GM21390 (cell line): ENCODE data around the gene UPK2.
A peak's percentile ranks its signal among the peaks of the same experiment; 100 is the strongest.
"Not testable (repeated sequence)": the region's sequence is repeated elsewhere in the genome, so short reads cannot be mapped to it uniquely, and the experiment has no call there.

ENCODE experiments used
- ATAC-seq: cut with Tn5 transposase; IDR thresholded peaks from one replicate; pipeline ENCODE4 v1.9.1; 2021; ENCODE audit not compliant: unreplicated experiment

Gene UPK2

DNA sequence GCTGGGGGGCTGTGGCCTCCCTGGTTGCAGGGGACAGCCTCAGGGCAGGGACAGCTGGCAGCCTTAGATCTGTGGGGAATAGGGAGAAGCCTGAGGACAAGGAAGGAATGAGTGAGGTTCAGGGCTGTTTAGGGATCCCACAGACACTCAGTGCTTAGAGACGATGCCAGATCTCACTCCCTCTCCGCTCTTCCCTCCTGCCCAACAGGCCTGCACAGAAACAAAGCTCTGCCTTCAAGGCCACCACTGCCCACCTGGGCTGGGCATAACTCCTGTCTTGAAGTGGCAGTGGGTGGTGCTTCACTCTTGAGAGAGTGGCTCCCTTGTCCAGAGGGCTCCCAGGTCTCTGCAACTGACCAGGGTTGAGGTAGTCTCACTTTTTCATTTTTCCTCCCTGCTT is 28.7 kb downstream of the UPK2 start:
- ATAC-seq = no peak

GRCh38 chr11:118988280-118988679 is 32.2 kb downstream of the UPK2 start:
- ATAC-seq = no peak

GRCh38 chr11:118991486-118992038 is 35.5 kb downstream of the UPK2 start:
- ATAC-seq = not testable (repeated sequence)

DNA sequence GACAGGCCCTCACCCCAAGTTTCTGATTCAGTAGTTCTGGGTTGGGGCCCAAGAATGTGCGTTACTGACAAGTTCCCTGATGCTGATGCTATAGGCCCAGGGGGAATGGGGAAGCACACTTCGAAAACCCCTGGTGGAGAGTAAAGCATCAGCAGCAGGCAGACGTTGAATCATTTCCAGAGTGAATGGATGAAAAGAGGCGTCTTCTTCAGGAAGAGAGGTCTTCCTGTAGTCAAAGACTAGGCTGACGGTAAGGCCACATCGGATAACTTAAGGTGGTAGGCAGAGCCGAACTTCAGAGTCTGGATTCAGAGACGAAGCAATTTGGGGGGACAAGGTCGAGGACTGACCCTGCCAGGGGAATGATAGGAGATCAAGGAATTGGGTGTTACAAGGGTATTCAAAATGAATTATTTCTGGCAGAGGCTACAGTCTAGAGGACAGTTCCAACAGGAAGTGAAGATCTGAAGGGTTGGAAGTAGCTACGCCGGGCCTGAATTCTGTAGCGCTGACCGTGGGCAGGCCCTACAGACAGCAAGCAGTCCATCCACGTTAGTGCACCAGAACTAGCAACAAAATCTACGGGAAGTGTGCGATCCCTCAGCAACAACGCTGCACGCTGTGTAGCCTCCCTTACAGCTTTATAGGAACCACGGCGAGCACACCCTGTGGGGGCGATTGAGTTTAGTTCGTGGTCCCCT is 41.0 kb downstream of the UPK2 start:
- peak; percentile 27 for ATAC-seq

DNA sequence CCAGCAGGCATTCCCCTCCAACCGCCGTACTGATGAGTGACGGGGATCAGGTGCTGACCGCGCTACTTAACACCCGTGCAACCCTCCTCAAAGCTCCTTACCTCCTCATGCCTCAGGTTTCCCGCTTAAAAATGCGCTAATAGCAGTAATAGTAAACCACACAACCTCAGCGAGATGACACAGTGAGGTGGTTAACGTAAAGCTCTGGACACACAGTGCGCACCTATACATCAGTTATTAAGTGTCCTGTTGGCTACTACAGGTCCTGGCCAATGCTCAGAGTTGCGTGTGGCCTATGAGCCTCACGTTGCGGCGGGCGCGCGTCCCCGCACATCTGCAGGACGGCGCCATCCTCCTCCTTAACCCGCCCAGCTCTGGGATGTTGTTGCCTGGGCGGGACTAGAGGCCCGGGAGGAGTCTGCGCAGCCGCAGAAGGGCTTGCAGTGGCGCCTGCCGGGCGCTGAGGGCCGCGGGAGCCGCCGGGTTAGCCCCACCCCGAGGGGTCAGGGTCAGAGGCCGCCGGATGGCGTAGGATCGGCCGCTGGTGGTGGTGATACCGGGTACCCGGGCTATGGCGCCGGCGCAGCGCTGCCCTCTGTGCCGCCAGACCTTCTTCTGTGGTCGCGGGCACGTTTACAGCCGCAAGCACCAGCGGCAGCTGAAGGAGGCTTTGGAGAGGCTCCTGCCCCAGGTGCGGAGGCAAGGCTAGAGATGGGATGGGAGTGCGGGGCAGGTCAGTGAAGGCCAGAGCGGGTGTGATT is 41.7 kb downstream of the UPK2 start, which contains the start of gene CENATAC:
TSS of gene CENATAC (plus strand) at position 512 of the 761 bp plus-strand sequence. CDS start at position 572, 60 bp downstream.
- peak; percentile 90 for ATAC-seq

GRCh38 chr11:118998388-118998717 is 42.3 kb downstream of the UPK2 start:
- ATAC-seq = peak; percentile 10

DNA sequence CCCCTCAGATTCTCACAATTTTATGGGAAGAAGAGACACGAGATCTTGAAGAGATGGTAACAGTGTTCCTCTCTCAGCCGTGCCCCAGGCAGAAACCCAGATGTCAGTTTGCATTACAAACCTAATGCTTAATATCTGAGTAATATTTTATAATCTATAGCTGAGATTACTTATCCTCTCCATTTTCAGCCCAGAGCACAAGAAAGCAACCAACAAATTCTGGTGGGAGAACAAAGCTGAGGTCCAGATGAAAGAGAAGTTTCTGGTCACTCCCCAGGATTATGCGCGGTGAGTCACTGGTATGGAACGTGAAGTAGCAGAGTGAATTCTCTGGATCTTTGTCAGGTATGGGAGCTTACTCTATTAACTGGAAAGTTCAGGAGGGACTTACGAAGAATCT is 42.7 kb downstream of the UPK2 start:
- ATAC-seq = no peak

DNA sequence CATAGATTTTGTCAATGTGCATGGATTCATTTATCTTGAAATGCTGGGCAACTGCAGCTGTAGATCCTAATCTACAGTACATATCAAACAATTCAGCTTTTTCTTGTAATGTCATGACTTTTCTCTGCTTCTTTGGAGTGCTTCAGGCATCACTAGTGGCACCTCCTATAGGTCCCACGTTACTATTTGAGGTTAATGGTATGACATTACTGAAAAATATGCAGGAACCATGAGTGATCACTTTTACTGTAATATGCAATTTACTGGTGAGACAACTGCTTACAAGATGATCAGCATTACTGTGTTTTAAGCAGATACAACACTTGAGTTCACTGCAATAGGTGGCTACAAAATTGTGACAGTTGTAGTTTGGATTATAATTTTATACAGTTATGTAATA is 44.8 kb downstream of the UPK2 start:
- no peak for ATAC-seq

DNA sequence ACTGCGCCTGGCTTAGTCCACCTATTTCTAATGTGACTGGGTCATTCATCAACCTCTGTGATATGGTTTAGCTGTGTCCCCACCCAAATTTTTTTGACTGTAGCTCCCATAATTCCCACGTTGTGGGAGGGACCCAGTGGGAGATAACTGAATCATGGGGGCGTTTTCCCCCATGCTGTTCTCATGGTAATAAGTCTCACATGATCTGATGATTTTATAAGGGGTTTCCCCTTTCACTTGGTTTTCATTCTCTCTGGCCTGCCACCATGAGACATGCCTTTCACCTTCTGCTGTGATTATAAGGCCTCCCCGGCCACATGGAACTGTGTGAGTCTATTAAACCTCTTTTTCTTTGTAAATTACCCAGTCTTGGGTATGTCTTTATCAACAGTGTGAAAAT is 50.6 kb downstream of the UPK2 start:
- ATAC-seq = no peak
